GM18870 (cell line): ENCODE results near the gene CPB1.

Experiments used
- ATAC-seq: cut with Tn5 transposase; IDR thresholded peaks from one replicate; pipeline ENCODE4 v1.9.1; 2021; ENCODE audit warnings: moderate library complexity; ENCODE audit not compliant: unreplicated experiment

Gene CPB1

DNA sequence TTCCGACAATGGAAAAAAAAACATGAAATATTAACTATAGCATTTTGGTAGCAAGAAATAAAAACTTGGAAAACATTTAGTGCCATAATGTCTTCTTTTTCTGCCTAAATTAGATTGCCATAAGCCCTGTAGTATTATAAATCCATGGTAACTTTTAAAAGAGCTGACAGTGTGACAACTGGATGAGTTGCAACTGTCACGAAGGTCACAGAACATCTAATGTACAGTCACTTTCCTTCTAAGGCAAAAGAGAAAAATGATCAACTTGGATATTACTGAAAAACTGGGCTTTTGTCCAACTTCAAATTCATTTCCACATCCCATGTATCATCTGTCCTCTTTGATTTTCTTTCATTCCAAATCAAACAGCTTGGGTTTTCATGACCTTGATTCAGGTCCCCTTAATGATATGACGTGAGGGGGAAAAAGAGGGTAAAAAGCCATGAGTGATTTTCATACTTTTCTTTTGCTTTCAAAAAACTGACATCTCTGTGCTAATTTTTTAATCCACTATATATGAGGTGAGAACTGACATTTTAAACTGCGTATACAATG lies 602 bp downstream of the CPB1 start:
- ATAC-seq, result no peak

DNA sequence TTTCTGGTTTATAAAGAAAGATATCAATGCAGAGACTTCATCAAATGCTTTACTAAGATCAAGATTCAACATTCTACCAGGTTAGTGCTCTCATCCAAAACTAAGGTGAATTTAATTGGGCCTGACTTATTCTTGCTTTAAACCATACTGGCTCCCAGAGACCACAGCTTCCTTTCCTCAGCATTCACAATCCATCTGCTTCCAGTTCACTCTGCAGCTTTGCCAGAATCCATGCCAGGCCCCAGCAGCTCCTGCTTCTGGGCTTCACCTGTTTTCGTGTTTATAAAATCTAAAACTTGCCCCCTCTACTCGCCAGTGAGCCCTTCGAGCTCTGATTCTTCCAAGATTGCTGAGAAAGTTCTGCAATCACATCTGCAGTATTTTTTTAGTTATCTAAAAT lies 2.3 kb downstream of the CPB1 start:
- ATAC-seq, result no peak

DNA sequence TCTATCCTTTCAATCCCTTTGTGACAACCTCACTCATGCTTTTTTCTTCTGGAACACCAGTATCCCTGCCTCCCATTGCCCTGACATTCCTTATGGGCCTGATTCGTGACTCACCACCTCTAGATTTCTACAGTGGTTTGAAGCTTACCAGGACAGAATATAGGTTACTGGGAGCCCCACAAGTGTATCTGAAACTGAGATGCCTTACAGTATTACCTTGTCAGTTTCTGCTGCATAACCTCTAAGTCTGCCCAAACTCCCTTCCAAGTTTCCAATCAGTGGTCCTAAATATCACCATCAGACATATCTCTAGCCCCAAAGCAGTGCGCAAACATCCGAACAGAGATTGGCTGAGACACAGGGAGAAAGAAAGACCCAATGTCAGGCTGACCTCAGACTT lies 5.6 kb downstream of the CPB1 start:
- ATAC-seq, result no peak

DNA sequence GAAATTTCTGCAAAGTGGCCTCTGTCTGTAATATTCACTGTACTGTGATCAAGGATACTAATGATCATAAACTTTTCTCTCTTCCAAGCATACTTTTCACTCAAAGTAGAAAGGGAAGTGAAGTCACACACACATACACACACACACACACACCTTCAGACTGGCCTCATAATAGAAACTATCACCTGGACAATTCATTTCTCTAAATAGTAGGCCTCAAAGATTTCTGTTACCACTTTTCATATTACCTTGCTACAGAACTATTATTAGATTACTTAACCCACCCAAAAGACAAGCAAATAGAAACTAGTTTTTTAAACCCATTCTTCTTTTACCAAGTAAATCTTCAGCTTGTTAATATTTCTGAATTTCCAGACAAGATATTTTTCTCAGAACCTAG lies 12.2 kb downstream of the CPB1 start:
- ATAC-seq, result peak; percentile 57

DNA sequence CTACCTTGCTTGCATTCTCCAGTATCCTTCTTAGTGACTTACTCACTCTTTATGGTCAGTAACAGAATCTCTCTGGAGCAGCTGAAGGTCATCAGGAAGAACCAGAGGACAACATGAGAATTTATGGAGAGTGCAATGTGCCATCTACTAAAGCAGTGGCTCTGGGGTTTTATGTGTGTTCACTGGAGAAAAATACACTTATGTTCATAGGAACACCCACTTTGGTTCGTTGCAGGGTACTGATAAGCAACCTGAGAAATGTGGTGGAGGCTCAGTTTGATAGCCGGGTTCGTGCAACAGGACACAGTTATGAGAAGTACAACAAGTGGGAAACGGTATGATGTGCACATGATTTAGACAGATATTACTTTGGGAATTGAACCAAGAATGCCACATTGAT lies 12.8 kb downstream of the CPB1 start:
- ATAC-seq, result no peak

DNA sequence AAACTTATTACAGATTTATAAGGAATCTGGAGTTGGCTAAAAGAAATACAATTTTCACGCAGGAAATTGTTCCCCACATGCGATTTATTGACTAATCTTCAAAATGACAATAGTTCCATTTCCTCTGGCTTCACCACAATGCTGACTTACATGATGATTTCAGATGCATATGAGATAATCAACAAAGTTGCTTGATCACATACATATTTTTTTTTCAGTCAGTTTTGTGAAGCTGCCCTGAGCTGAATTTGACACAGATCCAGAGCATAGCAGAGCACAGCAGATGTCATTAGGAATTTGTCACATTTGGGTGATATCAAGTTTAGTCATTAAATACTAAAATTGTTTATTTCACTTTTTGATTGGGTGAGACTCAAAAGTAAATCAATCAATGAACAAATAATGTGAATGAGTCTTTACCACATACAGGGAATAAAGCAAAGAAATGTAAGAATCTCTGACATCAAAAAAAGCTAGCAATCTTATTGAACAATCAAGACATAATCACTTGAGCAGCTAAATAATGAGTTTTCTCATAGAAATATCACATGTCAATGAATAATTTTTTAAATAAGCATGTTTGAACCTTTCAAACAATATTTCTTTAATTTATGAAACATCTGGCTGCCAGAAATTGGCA lies 18.3 kb downstream of the CPB1 start:
- ATAC-seq, result no peak

DNA sequence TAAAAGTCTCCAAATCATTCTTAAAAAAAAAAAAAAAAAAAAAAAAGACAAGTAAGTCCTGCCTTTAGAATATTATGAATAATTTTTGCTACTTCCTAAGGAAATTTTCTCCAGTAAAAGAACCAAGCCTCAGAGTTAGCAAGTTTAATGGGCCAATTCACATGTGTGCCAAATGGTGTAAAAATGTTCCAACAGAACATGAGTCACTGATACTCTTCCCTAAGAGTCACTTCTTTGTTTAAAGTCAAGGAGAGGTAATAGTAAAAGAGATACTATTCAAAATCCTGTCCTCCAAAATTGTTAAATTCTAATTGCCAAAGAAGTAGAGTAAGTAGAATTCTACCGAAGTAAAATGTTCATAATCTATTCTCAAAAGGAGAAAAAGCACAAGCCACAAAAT lies 19.7 kb downstream of the CPB1 start:
- ATAC-seq, result no peak

DNA sequence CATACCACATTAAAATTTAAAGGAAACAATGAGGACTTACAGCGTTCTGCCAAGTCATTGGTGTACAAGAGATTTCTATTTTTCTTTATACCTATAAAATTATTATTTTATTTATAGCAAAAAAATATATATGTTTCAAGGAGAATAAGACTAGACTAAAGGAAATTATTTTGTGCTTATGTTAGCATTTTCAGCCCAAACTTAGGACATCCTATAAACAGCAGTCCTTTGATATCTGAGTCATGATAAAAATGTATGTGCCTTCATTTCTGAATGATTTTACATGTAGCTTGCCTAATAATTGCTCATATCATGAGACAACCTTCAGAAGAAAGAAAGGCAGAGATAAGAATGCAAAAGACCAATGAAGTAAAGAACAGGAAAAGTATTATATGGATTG lies 20.8 kb downstream of the CPB1 start:
- ATAC-seq, result no peak

DNA sequence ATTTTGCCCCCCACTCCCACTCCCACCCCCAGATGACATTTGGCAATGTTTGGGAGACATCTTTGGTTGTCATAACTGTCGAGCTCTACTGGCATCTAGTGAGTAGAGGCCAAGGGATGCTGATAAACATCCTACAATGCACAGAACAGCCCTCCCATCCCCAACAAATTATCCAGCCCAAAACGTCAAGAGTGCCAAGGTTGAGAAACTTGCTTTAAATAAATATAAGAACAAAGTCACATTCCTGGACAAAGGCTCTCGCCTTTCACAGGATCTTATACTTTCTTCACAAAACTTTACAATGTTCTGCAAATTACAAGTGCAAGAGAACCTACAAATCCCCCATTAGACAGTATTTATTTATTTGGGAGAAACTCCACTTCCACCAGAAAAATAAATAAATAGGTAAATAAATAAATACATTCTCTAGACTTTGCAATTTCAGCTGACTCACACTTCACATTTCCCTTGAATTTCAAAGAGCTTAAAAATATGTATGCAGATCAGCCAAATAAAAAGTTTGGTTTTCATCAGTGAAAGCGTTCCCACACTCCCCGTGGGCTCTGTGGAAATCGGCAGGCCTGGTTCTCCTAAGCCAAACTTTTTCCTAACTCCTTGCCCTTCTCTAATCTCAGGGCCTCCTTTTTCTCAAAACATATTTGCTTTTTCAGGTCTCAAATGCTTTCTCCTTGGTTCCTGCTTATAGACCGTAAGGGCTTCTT lies 24.8 kb downstream of the CPB1 start:
- no peak for ATAC-seq

DNA sequence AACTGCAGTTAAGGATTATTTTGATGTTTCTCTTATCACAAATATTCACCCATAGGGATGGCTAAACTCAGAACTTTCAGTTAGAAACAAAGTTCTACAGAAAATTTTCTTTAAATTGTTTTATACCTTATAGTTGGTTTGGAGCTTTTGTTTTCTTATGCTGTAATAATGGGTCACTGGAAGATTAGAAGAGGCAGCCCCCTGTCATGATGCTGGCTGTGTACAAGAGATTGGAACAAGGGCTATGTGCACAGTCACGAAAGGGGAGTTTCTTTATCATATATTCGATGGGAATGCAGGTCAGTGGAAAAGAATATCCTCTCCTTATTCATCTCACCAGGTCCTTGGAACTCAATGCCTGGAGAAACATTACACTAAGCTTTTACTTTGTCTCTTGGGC lies 25.5 kb downstream of the CPB1 start:
- ATAC-seq, result no peak

DNA sequence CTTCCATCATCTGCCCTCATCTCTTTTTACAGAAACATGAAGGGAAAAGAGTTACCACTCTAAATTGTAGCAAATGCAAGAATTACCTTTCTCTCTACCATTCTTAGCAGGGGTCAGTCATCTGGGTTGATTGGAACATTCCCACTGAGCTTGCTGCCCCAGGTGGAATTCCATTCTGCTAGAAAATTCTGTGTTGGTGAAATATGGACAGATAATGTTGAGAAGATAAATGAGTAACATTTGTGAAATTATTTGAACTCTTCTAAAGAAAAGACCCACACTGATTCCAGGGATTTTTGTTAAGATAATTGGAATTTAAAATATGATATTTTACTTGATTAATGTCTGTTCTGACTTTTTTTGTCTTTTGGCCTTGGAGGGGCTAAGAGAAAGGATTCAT lies 26.4 kb downstream of the CPB1 start:
- no peak for ATAC-seq

DNA sequence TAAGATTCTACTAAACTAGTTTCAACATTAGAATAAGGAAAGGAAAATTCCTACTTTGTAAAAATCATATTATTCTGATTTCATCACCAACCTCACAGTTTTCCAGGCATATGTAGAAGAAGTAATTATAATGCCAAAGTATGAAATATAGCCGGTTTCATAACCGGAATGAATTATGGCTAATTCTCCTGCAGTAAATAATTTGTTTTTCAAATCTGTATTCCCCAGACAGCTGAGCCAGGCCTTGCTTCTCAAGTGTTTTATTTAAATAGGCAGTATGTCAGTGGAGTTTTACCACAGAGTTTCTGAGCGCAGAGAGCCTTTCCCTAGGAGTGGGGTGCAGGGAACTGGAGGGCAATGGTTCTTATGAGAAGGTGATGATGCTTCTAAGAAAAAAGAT lies 28.8 kb downstream of the CPB1 start:
- no peak for ATAC-seq

DNA sequence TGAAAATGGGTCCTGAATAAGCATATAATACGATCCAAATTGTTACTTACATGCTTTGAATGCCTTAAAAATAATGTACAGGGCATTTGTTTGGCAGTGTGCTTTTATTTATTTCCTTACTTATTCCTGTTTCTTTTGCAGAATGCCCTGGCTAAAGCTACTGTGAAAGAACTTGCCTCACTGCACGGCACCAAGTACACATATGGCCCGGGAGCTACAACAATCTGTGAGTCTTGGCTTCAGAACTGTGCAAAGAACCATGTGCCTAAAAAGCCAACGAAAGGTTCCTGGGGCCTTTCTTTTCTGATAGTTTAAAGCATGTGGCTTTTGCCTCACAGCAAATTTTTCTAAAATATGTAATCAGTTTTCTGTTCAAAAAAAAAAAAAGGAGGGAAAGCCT lies 29.7 kb downstream of the CPB1 start:
- no peak for ATAC-seq

DNA sequence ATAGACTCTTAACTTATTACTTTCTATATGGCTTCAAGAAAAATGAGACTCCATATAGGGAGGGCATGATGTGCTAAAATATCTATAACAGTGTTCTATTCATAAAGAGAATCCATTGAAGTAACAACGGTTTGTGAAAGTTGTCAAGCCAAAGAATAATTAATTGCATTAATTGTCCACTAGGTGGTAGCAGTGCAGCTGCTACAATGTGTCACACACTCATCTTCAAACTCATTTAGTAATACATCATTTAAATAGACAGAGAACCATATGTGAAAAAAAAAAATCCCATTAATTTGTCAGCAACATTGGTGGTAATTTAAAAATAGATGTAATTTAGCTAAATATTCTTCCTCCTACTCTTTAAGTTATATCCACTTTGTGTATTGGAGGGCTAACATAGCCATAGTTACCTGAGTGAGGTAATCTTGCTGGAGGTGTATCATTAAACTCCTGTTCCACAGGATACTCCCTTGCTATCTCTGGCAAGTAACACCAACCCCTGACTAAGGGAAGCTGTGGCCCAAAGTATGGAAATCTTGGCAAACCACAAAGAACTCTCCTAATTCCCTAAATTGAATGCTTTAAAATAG lies 33.8 kb downstream of the CPB1 start:
- peak; percentile 84 for ATAC-seq

DNA sequence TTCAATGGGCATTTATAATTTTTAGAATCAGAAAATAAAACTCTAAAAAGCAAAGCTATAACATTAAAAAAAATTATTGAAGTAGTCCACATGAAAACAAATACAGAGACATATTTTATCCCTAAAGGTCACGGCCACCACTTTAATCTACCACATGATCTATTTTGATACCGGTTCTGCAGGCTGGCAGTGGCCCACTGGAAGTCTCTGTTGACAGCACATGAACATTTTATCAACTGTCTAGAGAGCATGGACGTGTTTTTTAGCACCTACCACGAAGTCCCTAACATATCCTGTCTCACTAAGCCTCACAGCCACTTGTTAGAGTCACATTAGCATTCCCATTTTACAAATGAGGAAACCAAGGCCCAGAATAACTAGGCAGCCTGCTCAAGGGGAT lies 35.7 kb downstream of the CPB1 start:
- ATAC-seq, result no peak

DNA sequence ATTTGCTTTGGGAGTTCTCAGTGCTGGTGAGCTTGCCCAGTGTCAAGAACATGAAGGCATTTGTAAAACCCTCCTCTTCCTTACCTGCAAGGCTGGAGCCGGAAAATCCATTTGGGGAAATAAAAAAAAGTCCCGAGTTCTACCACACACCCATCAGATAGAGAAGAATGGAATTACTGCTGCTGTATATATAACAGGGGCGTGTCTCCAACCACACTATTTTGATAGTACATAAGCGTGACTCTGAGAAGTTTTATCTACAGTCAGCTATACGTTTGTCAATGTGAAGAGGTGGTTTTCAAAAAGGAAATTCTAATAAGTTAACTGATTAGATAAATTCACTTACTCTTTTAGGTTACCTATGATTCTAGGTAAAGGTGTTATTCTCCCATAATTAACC lies 36.2 kb downstream of the CPB1 start:
- no peak for ATAC-seq

DNA sequence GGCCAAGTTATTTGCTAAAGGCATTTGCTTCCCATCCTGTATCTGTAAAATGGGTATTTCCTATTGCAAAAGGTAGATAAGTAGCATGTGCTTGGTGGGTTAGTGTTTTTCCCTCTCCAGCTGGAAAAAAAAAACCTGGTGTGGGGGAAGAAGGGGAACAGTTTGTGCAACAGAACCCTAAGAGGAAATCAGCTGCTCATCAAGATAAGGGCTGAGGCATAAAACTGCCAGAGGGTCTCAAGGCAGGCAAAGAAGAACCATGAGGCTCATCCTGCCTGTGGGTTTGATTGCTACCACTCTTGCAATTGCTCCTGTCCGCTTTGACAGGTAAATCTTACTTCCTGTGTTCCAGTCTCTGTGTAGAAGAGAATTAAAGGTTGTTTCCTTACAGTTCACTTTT lies 37.4 kb downstream of the CPB1 start, which contains the start of gene CPA3:
Gene CPA3 (plus strand): TSS at position 248 of the 400 bp plus-strand sequence. CDS start 12 bp downstream, at position 260.
- no peak for ATAC-seq

DNA sequence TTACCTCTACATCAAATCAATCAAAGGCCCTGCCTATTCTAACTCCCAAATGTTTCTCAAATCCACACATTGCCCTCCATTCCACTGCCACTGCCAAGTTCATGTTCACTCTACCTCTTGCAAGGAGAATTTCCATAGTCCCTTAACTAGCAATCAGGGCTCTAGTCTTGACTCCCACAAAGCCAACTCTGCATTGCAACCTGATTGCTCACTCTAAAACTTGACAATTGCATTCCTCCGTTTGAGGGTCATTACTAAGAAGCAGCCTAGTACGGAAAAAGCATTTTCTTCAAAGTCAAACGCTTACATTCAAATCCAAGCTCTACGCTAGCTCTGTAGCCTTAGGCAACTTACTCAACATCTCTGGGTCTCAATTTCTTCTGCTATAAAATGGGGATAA lies 38.6 kb downstream of the CPB1 start:
- ATAC-seq, result no peak

DNA sequence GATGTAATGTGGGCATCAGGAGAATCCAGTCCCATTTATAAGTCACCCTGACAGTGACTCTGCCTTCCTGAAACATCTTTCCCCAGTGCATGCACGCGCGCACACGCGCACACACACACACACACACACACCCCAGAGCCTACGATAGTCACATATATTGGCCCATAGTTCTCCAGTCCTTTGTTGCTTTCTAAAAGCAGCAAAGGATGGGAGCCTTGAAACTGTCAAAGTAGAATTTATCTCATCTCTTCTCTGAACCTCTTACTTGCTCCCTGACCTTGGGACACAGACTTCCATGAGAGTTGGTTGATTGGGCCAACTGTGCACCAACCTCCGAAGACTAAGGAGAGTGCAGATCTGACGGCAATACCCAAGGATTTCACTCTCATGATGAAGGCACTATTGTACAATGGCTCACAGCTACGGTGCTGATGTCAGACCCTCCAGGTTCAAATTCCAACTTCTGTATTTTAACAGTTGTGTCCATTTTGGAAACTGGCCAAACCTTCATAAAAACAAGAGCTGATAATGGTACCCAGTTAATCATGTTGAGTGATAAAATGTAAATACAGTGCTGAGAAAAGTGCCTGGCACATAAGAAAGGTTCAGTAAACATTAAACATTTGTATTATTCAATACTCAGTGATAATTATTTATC lies 45.8 kb downstream of the CPB1 start:
- no peak for ATAC-seq

DNA sequence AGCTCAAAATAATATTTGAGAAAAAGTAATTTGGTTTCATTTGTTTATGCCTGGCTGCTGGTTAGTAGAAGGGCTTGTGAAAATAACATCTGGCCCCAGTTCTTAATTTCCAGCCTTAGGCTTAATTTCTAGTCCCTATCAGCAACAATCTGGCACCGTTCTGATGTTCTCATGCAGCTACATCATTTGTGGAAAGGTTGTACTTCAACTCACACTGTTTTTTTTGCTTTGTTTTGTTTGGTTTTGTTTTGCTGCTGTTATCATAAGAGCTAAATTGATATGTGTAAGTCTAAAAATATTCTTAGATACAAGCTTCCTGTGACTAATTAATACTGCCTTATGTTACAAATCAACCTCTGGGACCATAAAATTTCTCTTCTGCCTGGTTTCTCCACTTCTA lies 46.4 kb downstream of the CPB1 start:
- no peak for ATAC-seq

DNA sequence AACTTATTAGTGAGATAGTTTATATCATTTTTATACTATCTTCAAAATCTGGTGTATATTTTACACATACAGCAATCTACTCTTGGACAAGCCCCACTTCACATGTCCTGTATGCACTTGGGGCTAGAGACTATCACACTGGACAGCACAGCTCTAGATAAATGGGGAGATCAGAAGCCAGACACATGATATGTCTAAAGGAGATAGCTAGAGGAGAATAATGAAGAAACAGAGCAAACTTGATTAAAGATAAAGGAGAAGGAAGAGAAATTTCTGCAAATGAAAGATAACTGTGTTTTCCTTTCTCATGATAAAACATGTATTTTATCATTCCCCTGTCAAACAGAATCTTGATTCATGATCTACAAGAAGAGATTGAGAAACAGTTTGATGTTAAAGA lies 50.5 kb downstream of the CPB1 start:
- ATAC-seq, result no peak

DNA sequence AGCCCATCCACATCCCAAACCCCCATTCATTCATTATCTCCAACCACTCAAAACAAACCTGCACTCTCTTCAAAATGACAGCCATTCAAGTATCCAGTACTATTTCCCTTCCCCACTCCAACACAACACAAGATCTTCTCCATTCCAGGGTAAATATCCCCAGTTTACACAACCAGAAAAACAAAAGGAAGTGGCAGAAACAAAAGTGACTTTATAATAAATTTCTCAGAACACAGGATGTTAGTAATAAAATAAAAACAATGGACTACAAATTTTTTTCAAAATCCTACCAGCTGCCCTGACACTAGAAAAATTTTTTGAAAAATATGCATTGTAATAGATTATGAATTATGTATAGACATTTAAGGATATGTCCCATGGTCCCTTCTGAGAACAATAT lies 51.6 kb downstream of the CPB1 start:
- no peak for ATAC-seq
